Liver (tissue), 9 donors: ENCODE measurements around the gene CPED1. TPM values are rescaled to one million over a fixed set of nuclear protein-coding genes. Genes with fewer than 3 reads are reported as not detected.

Experiments
- DNase-seq: peaks from one replicate; pipeline ENCODE4 v3.0.0-alpha.2; 2017; ENCODE audit warnings: low spot score
- H3K27ac ChIP-seq, 2 donors: one replicate each; pipeline ENCODE4 v1.7.0; 2013; ENCODE audit warnings: inconsistent platforms in 2 of 2, low read length in 2 of 2, control low read depth in 1 of 2, low read depth in 1 of 2, mild to moderate bottlenecking in 1 of 2
- H3K27me3 ChIP-seq, 4 donors: one replicate each; pipeline versions ENCODE4 v1.6.1 to v1.7.0; 2013; ENCODE audit warnings: low read length in 3 of 4, inconsistent platforms in 1 of 4, mild to moderate bottlenecking in 1 of 4, moderate library complexity in 1 of 4; ENCODE audit not compliant: control insufficient read depth in 4 of 4, insufficient read depth in 4 of 4
- H3K36me3 ChIP-seq, 4 donors: one replicate each; pipeline versions ENCODE4 v1.6.1 to v1.7.0; 2013; ENCODE audit warnings: low read length in 3 of 4, mild to moderate bottlenecking in 3 of 4, low read depth in 1 of 4, moderate library complexity in 1 of 4; ENCODE audit not compliant: control insufficient read depth in 4 of 4, insufficient read depth in 3 of 4
- H3K4me1 ChIP-seq, 4 donors: one replicate each; pipeline versions ENCODE4 v1.6.1 to v1.7.0; 2013; ENCODE audit warnings: low read length in 3 of 4, mild to moderate bottlenecking in 3 of 4, moderate library complexity in 1 of 4; ENCODE audit not compliant: control insufficient read depth in 4 of 4, insufficient read depth in 4 of 4
- H3K4me3 ChIP-seq, 3 donors: one replicate each; pipeline versions ENCODE4 v1.6.1 to v1.7.0; 2013; ENCODE audit warnings: low read length in 3 of 3, control low read depth in 1 of 3, low read depth in 1 of 3, mild to moderate bottlenecking in 1 of 3
- H3K9ac ChIP-seq, 2 donors: one replicate each; pipeline ENCODE4 v1.7.0; 2013; ENCODE audit warnings: low read length in 2 of 2, mild to moderate bottlenecking in 2 of 2, moderate library complexity in 2 of 2, control low read depth in 1 of 2, low read depth in 1 of 2
- H3K9me3 ChIP-seq, 4 donors: one replicate each; pipeline versions ENCODE4 v1.6.1 to v1.7.0; 2013; ENCODE audit warnings: low read length in 3 of 4; ENCODE audit not compliant: control insufficient read depth in 4 of 4
- EGR1 ChIP-seq, 2 donors: IDR thresholded peaks; 2 replicates each; pipeline ENCODE4 v1.6.1; 2016 to 2018; ENCODE audit warnings: antibody characterized with exemption in 2 of 2, low read depth in 2 of 2
- FOXA1 ChIP-seq: IDR thresholded peaks from 2 replicates; pipeline ENCODE4 v1.6.1; 2016; ENCODE audit warnings: antibody characterized with exemption
- FOXA2 ChIP-seq: IDR thresholded peaks from 2 replicates; pipeline ENCODE4 v1.6.1; 2016; ENCODE audit warnings: antibody characterized with exemption
- GABPA ChIP-seq, 2 donors: IDR thresholded peaks in 1 of 2; conservative IDR thresholded peaks in 1 of 2; 2 replicates each; pipeline ENCODE4 v1.6.1; 2016; ENCODE audit warnings: antibody characterized with exemption in 2 of 2, mild to moderate bottlenecking in 1 of 2, moderate library complexity in 1 of 2
- HNF4A ChIP-seq, 2 donors: conservative IDR thresholded peaks; 2 replicates each; pipeline ENCODE4 v1.6.1; 2016; ENCODE audit warnings: antibody characterized with exemption in 2 of 2, mild to moderate bottlenecking in 2 of 2
- HNF4G ChIP-seq: IDR thresholded peaks from 2 replicates; pipeline ENCODE4 v1.6.1; 2016; ENCODE audit warnings: antibody characterized with exemption
- JUND ChIP-seq, 2 donors: IDR thresholded peaks; 2 replicates each; pipeline ENCODE4 v1.6.1; 2016; ENCODE audit warnings: antibody characterized with exemption in 2 of 2
- MAX ChIP-seq: IDR thresholded peaks from 2 replicates; pipeline ENCODE4 v1.6.1; 2016; ENCODE audit warnings: antibody characterized with exemption
- NR2F2 ChIP-seq: IDR thresholded peaks from 2 replicates; pipeline ENCODE4 v1.6.1; 2016; ENCODE audit warnings: antibody characterized with exemption
- RAD21 ChIP-seq, 2 donors: IDR thresholded peaks; 2 replicates each; pipeline ENCODE4 v1.6.1; 2016; ENCODE audit warnings: antibody characterized with exemption in 2 of 2, mild to moderate bottlenecking in 2 of 2
- RXRA ChIP-seq, 2 donors: IDR thresholded peaks; 2 replicates each; pipeline ENCODE4 v1.6.1; 2017 to 2018; ENCODE audit warnings: antibody characterized with exemption in 2 of 2, mild to moderate bottlenecking in 1 of 2
- SP1 ChIP-seq: IDR thresholded peaks from 2 replicates; pipeline ENCODE4 v1.6.1; 2018; ENCODE audit warnings: antibody characterized with exemption, mild to moderate bottlenecking
- TAF1 ChIP-seq: conservative IDR thresholded peaks from 2 replicates; pipeline ENCODE4 v1.6.1; 2016; ENCODE audit warnings: antibody characterized with exemption, mild to moderate bottlenecking
- YY1 ChIP-seq: IDR thresholded peaks from 2 replicates; pipeline ENCODE4 v1.6.1; 2016; ENCODE audit warnings: antibody characterized with exemption, mild to moderate bottlenecking
- ZBTB33 ChIP-seq: IDR thresholded peaks from 2 replicates; pipeline ENCODE4 v1.6.1; 2016; ENCODE audit warnings: antibody characterized with exemption
- WGBS: extraction: QIAGEN DNeasy Blood & Tissue Kit; methylation state at CpG from one replicate; pipeline ENCODE4 v1.1.7; 2013; 5-methylcytosine and 5-hydroxymethylcytosine counted together
- polyA plus RNA-seq, 2 donors: library from polyadenylated mRNA; stranded (reverse) in 1 of 2; unstranded in 1 of 2; fragments of 200-250 nt in 1 of 2; fragments of >200 nt in 1 of 2; fragmentation: Nextera tagmentation in 1 of 2; extraction: Ambion mirVana in 1 of 2; gene quantifications; one replicate each; pipeline versions ENCODE4 v1.2.1 to v1.2.3, GENCODE V29; 2013 to 2015
- total RNA-seq, 2 donors: library from RNA; depleted of rRNA; stranded (reverse); fragments of >200 nt; gene quantifications; one replicate each; pipeline ENCODE4 v1.2.3, GENCODE V29; 2014
- TF ChIP-seq, protein P1 (sequence below): fragments of 150-350 bp; IDR thresholded peaks from 2 replicates; pipeline ENCODE4 v1.5.1; 2017; ENCODE audit warnings: improper control_type of control experiment, low read depth, low read length; ENCODE audit not compliant: missing input control
- TF ChIP-seq, protein P2 (sequence below): IDR thresholded peaks from 2 replicates; pipeline ENCODE4 v1.6.1; 2016; ENCODE audit warnings: antibody characterized with exemption, mild to moderate bottlenecking
- TF ChIP-seq, protein P3 (sequence below): IDR thresholded peaks from 2 replicates; pipeline ENCODE4 v1.6.1; 2016; ENCODE audit warnings: antibody characterized with exemption
- donor health status: healthy.
- donor health status: healthy.
- donor health status: healthy.
- donor health status: healthy.
- donor health status: healthy.

CPED1 gene
- total and polyA plus RNA-seq, 4 donors, result 8.5 to 58.0 (median 14.6) TPM

GRCh38 chr7:121259826-121260225 lies 271.3 kb downstream of the CPED1 start:
- TF ChIP-seq RAD21 (IDR thresholded peaks at IDR 0.05), result no peak
- no peak for TF ChIP-seq SP1
- TF ChIP-seq MAX, result no peak
- TF ChIP-seq, protein P1, sequence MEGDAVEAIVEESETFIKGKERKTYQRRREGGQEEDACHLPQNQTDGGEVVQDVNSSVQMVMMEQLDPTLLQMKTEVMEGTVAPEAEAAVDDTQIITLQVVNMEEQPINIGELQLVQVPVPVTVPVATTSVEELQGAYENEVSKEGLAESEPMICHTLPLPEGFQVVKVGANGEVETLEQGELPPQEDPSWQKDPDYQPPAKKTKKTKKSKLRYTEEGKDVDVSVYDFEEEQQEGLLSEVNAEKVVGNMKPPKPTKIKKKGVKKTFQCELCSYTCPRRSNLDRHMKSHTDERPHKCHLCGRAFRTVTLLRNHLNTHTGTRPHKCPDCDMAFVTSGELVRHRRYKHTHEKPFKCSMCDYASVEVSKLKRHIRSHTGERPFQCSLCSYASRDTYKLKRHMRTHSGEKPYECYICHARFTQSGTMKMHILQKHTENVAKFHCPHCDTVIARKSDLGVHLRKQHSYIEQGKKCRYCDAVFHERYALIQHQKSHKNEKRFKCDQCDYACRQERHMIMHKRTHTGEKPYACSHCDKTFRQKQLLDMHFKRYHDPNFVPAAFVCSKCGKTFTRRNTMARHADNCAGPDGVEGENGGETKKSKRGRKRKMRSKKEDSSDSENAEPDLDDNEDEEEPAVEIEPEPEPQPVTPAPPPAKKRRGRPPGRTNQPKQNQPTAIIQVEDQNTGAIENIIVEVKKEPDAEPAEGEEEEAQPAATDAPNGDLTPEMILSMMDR, result no peak
- TF ChIP-seq FOXA1, result no peak
- no peak for TF ChIP-seq GABPA (IDR thresholded peaks at IDR 0.05 in 1 of 2, conservative IDR thresholded peaks at IDR 0.05 in 1 of 2)
- no peak for TF ChIP-seq YY1
- TF ChIP-seq EGR1 (IDR thresholded peaks at IDR 0.05; ENCODE audit: low read depth in 2 of 2), result no peak
- TF ChIP-seq HNF4A (conservative IDR thresholded peaks at IDR 0.05), result no peak
- no peak for TF ChIP-seq TAF1
- Histone ChIP-seq H3K27me3 (no peaks in the 10 kb centered on the region), H3K9ac (no peak overlapping the region), H3K36me3 (peaks cover 0 to 9% (median 0%) of the 10 kb centered on the region in 4 donors), H3K4me3 (no peak overlapping the region), H3K27ac (no peak overlapping the region), H3K9me3 (no peaks in the 10 kb centered on the region), H3K4me1 (no peaks in the 10 kb centered on the region)
- DNase-seq, result no peak
- 94% methylated on average over 4 of the region's 4 CpGs for WGBS

- Histone ChIP-seq H3K4me3 (no peak overlapping the region), H3K36me3 (peaks cover 0 to 10% (median under 1%) of the 10 kb centered on the region in 4 donors), H3K27me3 (no peaks in the 10 kb centered on the region), H3K9ac (no peak overlapping the region), H3K4me1 (no peaks in the 10 kb centered on the region), H3K9me3 (no peaks in the 10 kb centered on the region), H3K27ac (no peak overlapping the region)
- WGBS, result 75% methylated on average over 3 of the region's 3 CpGs
- no peak for DNase-seq
- TF ChIP-seq EGR1 (IDR thresholded peaks at IDR 0.05; ENCODE audit: low read depth in 2 of 2), result no peak
- TF ChIP-seq, protein P2, sequence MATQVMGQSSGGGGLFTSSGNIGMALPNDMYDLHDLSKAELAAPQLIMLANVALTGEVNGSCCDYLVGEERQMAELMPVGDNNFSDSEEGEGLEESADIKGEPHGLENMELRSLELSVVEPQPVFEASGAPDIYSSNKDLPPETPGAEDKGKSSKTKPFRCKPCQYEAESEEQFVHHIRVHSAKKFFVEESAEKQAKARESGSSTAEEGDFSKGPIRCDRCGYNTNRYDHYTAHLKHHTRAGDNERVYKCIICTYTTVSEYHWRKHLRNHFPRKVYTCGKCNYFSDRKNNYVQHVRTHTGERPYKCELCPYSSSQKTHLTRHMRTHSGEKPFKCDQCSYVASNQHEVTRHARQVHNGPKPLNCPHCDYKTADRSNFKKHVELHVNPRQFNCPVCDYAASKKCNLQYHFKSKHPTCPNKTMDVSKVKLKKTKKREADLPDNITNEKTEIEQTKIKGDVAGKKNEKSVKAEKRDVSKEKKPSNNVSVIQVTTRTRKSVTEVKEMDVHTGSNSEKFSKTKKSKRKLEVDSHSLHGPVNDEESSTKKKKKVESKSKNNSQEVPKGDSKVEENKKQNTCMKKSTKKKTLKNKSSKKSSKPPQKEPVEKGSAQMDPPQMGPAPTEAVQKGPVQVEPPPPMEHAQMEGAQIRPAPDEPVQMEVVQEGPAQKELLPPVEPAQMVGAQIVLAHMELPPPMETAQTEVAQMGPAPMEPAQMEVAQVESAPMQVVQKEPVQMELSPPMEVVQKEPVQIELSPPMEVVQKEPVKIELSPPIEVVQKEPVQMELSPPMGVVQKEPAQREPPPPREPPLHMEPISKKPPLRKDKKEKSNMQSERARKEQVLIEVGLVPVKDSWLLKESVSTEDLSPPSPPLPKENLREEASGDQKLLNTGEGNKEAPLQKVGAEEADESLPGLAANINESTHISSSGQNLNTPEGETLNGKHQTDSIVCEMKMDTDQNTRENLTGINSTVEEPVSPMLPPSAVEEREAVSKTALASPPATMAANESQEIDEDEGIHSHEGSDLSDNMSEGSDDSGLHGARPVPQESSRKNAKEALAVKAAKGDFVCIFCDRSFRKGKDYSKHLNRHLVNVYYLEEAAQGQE, result no peak
- TF ChIP-seq HNF4G, result no peak
- no peak for TF ChIP-seq MAX
- no peak for TF ChIP-seq NR2F2
- TF ChIP-seq FOXA2, result no peak
- TF ChIP-seq RXRA (IDR thresholded peaks at IDR 0.05), result no peak
- no peak for TF ChIP-seq ZBTB33
- TF ChIP-seq, protein P3, sequence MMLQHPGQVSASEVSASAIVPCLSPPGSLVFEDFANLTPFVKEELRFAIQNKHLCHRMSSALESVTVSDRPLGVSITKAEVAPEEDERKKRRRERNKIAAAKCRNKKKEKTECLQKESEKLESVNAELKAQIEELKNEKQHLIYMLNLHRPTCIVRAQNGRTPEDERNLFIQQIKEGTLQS, result no peak
- no peak for TF ChIP-seq SP1
- no peak for TF ChIP-seq RAD21 (IDR thresholded peaks at IDR 0.05)
- TF ChIP-seq HNF4A (conservative IDR thresholded peaks at IDR 0.05), result no peak
- TF ChIP-seq JUND (IDR thresholded peaks at IDR 0.05), result no peak
These were observed 272.8 kb downstream of the CPED1 start for GRCh38 chr7:121261207-121261884.
